Activated CD4-positive, alpha-beta T cell treated with anti-CD3 and anti-CD28 coated beads, Interleukin-2, amount 50 U/mL, for 16 hours (primary cell): Measurements from ENCODE around the gene BCAP31.
"Not testable (repeated sequence)": the region's sequence is repeated elsewhere in the genome, so short reads cannot be mapped to it uniquely, and the experiment has no call there.

Experiments
- DNase-seq: peaks from one replicate; pipeline ENCODE4 v3.0.0-alpha.2; 2020

Gene BCAP31

DNA sequence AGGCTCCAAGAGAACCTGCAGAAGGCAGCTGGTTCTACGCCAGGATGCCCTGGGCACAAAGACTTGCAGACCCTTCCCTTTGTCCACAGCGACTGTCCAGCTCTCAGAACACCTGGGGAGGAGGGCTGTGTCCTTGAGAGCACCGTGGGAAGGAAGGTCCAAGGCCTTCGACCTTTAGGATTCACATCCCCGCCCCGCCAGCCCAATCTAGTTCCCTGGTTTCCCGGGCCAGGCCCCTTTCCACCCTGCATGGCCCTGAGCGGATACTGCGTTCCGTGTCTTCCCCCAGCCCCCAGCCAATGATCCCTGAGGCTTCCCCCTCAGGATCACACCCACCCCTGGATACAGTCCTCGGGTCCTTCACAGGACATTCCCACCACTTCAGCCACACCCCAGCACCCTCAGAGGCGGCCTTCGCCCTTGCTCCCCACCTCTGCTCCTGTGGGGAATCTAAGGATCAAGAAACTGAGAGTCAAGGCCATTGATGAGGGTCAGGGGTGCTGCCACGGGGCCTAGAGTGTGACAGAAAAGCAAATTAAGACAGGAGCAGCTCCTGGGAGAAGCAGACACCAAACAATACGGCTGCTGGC lies 9.6 kb upstream of the BCAP31 start:
- DNase-seq = no peak

- no peak for DNase-seq
Measured at GRCh38 chrX:153732401-153732800, 8.2 kb upstream of the BCAP31 start.

DNA sequence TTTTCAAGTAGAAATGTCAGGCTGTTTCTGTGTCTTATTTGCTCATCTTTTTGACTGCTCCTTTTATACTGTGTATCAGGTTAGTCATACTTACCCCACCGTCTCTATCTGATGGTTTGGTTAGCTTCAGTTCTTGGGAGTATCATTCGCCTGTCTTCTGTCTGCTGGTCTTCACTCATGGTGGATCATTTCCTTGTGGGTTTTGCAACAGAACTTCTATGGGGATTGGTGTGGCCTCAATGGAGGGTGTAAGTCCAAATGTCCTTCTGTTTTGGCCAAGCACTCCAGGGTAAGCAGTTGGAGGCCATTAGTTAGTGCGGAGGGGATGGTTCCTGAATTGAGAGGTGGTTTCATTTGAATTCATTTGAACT lies 7.6 kb upstream of the BCAP31 start:
- DNase-seq = no peak

- peak; percentile 43 for DNase-seq
Measured at GRCh38 chrX:153731117-153731844, 7.1 kb upstream of the BCAP31 start.

- not testable (repeated sequence) for DNase-seq
Measured at GRCh38 chrX:153730115-153730514, 5.9 kb upstream of the BCAP31 start.

DNA sequence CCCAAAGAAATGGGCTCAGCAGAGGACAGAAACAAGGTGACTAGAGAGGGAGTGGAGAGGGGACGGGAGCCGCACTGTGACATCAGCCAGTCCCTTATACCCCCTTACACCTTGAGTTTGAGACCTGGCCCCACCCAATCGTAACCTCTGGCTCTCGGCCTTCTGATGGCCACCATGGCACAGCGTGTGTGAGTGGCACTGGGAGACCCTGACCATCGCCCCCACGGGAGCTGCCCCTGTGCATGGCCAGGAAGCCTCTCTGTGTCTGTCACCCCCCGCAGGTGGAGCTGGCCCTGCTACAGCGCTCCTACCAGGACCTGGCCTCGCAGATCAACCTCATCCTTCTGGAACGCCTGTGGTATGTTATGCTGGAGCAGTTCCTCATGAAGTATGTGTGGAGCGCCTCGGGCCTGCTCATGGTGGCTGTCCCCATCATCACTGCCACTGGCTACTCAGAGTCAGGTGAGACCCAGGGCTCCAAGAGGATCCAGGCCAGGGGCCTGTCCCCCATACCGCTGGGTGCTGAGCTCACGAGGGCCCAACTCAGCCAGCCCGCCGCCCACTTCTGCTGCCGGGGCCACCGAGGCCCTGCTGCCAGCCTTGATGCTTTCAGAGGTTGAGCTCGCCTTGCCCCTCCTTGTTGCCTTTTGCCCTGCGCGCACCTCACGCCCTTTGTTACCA lies 4.9 kb upstream of the BCAP31 start:
- DNase-seq = no peak

DNA sequence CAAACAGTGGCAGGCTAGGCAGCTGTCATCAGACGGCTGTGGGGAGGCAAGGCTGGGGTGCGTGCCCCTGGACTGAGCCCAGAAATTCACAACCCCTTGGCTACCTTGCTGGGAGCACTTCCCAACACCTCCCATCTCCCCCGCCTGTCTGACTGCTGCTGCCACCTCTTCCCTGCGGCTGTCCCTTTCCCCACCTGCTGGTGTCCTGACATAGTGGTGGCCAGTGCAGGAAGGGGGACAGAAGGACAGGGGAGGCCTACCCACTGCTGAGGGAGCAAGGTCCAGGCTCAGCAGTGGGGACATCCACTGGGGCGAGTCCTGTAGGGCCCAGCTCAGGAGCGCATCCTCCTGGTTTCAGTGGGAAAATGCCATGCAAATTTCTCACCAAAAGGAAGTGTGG lies 3.9 kb upstream of the BCAP31 start:
- DNase-seq = no peak

DNA sequence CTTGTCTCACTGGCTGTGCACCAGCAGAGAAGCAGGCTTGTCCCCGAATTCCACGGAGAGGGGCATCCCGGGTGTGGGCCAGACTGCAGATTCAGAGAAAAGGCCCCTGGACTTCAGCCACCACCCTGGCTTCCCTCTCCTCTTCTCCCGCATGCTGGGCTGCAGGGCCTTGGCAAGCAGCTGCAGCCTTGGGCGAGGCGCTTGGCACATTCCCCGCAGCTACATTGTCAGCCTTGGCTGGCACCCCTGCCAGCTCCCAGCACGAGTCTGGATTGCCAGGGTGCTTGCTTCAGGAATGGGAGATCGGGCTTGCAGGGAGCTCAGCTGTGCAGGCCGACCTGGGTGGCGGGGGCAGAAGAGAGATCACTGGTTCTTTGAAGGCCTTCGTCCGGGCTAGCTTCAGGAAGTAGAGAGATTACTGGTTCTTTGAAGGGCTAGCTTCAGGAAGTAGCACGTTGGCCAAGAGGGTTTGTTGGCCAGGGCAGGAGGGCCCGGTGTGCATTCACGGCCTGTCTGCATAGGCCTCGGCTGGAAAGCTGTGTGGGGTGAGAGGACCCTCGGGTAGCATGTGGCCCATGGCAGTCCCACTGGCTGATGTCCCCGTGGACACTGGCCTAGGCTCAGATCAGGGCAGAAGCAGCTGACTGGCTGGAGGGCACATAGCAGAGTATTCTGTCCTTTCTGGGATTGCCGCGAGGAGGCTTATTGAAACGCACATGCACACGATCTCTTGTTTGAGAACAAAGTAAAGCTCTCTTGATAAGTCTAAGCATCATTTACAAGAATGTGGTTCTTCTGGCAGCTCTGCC lies 3.1 kb upstream of the BCAP31 start:
- no peak for DNase-seq

DNA sequence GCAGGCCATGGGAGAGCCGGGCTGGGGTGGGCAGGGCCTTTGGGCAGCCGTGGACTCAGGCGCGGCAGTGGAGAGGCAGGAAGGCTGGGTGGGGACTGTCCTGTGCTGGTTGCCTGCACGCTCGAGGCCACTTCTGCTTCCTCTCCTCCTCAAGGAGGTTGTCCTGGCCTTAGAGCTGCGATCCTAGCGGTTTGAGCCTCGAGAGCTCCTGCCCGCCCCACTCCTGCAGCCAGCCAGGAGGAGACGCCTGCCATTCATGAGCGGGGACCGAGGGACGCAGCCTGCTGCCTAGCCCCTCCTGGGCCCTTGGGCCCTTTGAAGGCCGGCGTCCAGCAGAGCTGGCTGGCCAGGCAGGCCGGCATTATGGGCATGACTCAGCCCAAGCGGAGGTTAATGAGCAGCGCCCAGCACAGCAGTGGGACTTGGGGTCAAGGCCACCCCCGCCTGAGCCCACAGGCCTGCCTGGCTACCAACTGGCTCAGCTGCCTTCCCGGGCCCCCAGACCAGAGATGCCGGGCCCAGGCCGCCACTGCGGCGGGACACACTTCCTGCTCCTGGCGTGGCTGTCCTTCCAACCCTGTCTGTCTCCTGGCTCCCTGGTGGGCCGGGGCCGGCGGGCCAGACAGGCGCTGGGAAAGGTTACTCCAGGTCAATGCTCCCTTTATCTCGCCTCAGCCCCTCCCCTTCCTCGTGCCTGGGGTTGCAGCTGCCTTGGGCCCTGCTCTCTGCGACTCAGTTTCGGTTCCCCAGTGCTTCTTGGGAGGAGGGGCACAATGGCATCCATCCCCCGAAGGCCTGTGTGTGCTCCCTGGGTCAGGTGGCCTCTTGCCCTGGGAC lies 2.3 kb upstream of the BCAP31 start:
- DNase-seq = peak; percentile 39

- no peak for DNase-seq
Measured at GRCh38 chrX:153725832-153726285, 1.7 kb upstream of the BCAP31 start.

- DNase-seq = no peak
Measured at GRCh38 chrX:153725039-153725831, 1.0 kb upstream of the BCAP31 start.

DNA sequence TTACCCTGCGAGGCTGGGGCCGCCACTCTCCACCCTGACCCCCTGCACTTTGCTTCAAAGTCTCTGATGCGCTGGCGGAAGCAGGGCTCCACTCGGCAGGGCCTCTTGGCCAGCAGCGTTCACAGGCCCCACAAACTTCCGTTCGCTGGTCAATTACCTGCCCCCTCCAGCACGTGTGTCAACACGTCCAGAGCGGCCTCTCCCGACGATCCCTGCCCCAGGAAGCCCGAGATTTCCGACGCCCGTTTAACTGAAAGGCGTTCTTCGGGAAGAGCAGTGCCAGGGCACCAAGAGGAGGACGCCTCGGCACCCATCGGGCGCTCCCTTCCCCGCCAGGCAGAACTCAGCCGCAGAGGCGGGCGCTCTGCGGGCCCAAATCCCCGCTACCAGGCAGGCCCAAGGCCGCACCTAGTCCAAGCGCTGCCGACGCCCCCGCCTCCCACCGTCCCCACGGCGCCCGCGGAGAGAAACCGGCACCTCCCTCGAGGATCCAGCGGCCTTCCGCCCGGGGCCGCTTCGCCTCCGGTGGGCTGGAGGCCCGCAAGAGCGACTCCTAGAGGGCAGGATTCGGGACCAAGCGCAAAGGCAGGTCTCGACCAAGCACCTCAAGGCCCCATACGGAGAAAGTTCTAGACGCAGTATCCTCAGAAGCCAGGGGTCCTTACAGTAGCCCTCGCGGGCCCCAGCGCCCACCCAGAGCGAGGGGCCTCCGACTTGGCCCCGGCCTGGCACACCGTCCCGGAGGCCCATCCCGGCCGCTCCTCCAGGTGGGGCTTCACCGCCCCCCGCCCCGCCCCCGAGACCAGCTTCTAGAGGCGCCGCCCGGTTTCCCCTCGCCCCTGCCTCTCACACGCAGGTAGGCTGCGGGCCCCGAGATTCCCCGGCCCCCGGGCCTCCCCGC lies 586 bp downstream of the BCAP31 start:
- DNase-seq = peak; percentile 44

DNA sequence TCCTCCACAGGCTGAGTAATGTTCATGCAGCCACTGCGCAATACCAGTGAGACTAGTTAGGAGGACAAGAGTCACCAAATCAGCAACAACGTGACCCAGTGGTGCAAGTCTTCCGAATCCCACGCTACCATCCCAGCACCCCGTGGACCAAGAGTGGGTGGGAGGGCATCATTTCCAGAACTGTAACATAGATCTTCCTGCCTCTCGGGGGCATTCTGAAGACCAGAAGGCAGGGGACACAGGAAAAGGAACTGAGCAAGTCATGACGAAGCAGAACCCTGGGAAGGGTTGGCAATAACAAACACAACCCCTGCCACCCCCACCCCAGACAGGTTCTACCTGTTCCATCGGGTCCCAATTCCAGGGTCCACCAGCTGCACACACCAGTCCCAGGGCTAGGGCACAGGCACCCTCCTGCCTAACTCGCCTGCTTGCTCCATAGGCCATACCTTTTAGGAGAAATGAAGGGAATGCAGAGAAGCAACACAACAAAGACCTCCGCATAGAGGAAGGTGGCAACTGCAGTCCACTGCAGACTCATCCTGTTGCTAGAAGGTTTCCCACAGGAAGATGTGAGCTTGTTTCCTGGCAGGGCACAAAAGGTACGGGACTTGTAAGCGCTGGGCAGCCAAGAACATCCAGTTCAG lies 1.4 kb downstream of the BCAP31 start:
- DNase-seq = no peak

GRCh38 chrX:153719701-153720100 lies 4.5 kb downstream of the BCAP31 start:
- DNase-seq = no peak

DNA sequence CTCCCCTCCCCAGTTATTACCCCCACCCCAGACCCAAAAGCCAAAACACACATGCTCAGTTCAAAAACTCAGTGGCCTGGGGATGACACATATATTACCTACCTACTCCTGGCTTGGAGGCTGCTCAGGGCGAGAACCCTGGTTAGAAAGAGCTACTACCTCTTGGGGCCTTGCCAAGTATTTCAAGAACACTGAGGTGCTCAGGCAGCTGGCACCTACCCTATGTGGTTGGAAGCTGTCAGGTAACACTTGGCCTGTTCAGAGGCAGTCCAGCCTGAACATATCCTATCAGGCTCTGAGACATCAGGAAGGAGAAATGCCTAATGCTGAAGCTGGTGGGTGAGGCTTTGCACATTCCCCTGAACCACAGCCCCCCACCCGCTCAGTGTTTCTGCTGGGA lies 4.9 kb downstream of the BCAP31 start:
- no peak for DNase-seq

GRCh38 chrX:153717445-153717844 lies 6.7 kb downstream of the BCAP31 start:
- no peak for DNase-seq

- no peak for DNase-seq
Measured at GRCh38 chrX:153714256-153714655, 9.9 kb downstream of the BCAP31 start.

- no peak for DNase-seq
Measured at GRCh38 chrX:153709726-153710674, 14.2 kb downstream of the BCAP31 start.

GRCh38 chrX:153708415-153708814 lies 15.8 kb downstream of the BCAP31 start:
- peak; percentile 59 for DNase-seq
